H1 (cell line): ENCODE measurements around the gene ITGB7.

ENCODE experiments used
- BCL11A ChIP-seq, 2 experiments: IDR thresholded peaks; one replicate each; pipeline ENCODE4 v1.6.1; 2011; ENCODE audit warnings: low read depth in 2 of 2, low read length in 2 of 2, mild to moderate bottlenecking in 2 of 2
- CTCF ChIP-seq, 3 experiments: IDR thresholded peaks; 1 replicate in 2 of 3; 2 replicates in 1 of 3; pipeline versions ENCODE4 v1.5.1 to v1.6.1; 2011; ENCODE audit warnings: low read length in 3 of 3, mild to moderate bottlenecking in 3 of 3, inconsistent platforms in 2 of 3, low read depth in 1 of 3, moderate library complexity in 1 of 3; ENCODE audit not compliant: insufficient read depth in 1 of 3; ENCODE audit errors: control extremely low read depth in 1 of 3
- POLR2A ChIP-seq, 2 experiments: IDR thresholded peaks; 1 replicate in 1 of 2; 2 replicates in 1 of 2; pipeline ENCODE4 v1.6.1; 2011; ENCODE audit warnings: low read depth in 2 of 2, low read length in 2 of 2, mild to moderate bottlenecking in 2 of 2; ENCODE audit errors: control extremely low read depth in 1 of 2

GRCh38 chr12:53172352-53172751 lies 34.7 kb downstream of the ITGB7 start:
- TF ChIP-seq POLR2A (IDR thresholded peaks at IDR 0.05; ENCODE audit: control extremely low read depth in 1 of 2, low read depth in 2 of 2, low read length in 2 of 2) (no peak), CTCF (IDR thresholded peaks at IDR 0.05; ENCODE audit: control extremely low read depth in 1 of 3, insufficient read depth in 1 of 3, low read depth in 1 of 3, low read length in 3 of 3) (no peak), BCL11A (IDR thresholded peaks at IDR 0.05; ENCODE audit: low read depth in 2 of 2, low read length in 2 of 2) (no peak)
